ENCODE data around the gene MICAL3. TPM values are rescaled to one million over a fixed set of nuclear protein-coding genes. Genes with fewer than 3 reads are reported as not detected.
"Not testable (repeated sequence)": the region's sequence is repeated elsewhere in the genome, so short reads cannot be mapped to it uniquely, and the experiment has no call there.

The MICAL3 gene
- total RNA-seq, 1 experiment from 2014 or later, result 23.5 TPM

GRCh38 chr22:18013436-18013835 is 10.9 kb downstream of the MICAL3 start:
- peaks cover 6% of the 10 kb centered on the region; the same call in 1 of the 2 replicates for H3K4me1 ChIP-seq (replicated peaks)
- no peak overlapping the region for H3K4me3 ChIP-seq
- H3K27ac ChIP-seq, result no peak overlapping the region
- H3K27me3 ChIP-seq (replicated peaks), result no peaks in the 10 kb centered on the region
- H3K36me3 ChIP-seq, result no peaks in the 10 kb centered on the region
- H3K9me3 ChIP-seq (replicated peaks), result no peaks in the 10 kb centered on the region
- no peak for DNase-seq (ENCODE audit: low read depth in 1 of 2, low spot score in 2 of 2)

DNA sequence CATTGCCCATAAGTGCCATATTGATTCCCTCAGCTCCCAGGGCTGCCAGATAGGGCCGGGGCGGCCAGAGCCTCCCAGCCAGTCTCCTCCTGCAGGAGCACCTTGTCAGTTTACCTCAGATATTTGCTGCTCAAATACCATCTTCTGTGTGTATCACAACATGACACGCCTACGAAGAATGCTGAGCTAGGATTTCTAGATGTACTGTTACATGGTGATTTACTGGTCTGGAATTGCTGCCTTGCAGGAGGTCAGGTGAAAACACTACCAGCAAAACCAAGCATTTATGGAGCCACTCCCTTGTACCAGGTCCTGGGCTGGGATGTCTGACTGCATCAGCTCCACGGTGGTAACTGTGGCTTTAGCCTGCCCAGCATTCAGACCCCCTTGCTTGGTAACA is 11.8 kb downstream of the MICAL3 start:
- H3K27ac ChIP-seq, result no peak overlapping the region
- H3K36me3 ChIP-seq, result no peaks in the 10 kb centered on the region
- H3K4me1 ChIP-seq (replicated peaks), result peaks cover 6% of the 10 kb centered on the region; the same call in 1 of the 2 replicates
- no peak for DNase-seq (ENCODE audit: low read depth in 1 of 2, low spot score in 2 of 2)
- no peaks in the 10 kb centered on the region for H3K27me3 ChIP-seq (replicated peaks)
- no peaks in the 10 kb centered on the region for H3K9me3 ChIP-seq (replicated peaks)
- no peak overlapping the region for H3K4me3 ChIP-seq

DNA sequence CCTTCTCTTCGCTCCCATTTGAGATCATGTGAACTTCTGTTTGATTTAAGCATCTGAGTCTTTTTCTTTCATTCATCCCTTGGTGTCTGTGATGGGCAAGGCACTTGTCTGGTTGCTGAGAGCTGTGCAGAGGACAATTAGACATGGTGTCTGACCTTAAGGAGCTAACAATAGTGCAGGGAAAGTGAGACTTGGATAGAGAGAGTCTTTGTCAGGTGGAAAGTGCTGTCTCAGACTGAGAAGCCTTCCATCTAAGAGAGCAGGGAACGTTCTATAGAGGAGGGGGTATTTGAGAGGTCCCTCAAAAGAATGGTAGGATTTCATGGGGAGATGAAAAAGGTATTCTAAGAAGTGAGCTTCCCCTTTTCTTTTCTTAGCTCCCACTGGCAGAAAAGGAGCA is 14.1 kb downstream of the MICAL3 start:
- Histone ChIP-seq H3K27ac (no peak overlapping the region), H3K27me3 (replicated peaks) (no peaks in the 10 kb centered on the region), H3K4me3 (no peak overlapping the region), H3K36me3 (no peaks in the 10 kb centered on the region), H3K4me1 (replicated peaks) (peaks cover 6% of the 10 kb centered on the region; the same call in 1 of the 2 replicates), H3K9me3 (replicated peaks) (no peaks in the 10 kb centered on the region)
- no peak for DNase-seq (ENCODE audit: low read depth in 1 of 2, low spot score in 2 of 2)

DNA sequence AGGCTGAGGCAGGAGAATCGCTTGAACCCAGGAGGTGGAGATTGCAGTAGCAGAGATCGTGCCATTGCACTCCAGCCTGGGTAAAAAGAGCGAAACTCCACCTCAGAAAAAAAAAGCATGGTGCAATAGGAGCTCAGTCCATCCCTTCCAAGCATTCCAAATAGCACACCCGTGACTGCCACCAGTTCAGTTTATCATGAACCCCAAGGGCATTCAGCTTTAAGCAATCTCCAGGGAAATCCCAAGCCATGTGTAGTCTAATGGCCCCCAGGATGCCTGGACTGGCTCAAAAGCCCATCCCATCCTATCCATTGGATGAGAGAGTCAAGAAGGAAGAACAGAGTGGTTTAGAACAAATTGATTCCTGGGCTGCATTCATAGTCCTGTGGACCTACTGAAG is 16.2 kb downstream of the MICAL3 start:
- no peaks in the 10 kb centered on the region for H3K9me3 ChIP-seq (replicated peaks)
- H3K4me1 ChIP-seq (replicated peaks), result peaks cover 6% of the 10 kb centered on the region; the same call in 1 of the 2 replicates
- no peaks in the 10 kb centered on the region for H3K36me3 ChIP-seq
- H3K27ac ChIP-seq, result no peak overlapping the region
- no peak for DNase-seq (ENCODE audit: low read depth in 1 of 2, low spot score in 2 of 2)
- H3K27me3 ChIP-seq (replicated peaks), result no peaks in the 10 kb centered on the region
- no peak overlapping the region for H3K4me3 ChIP-seq

- H3K36me3 ChIP-seq, result peaks cover 4% of the 10 kb centered on the region
- no peak overlapping the region for H3K27ac ChIP-seq
- H3K4me1 ChIP-seq (replicated peaks), result no peaks in the 10 kb centered on the region; the same call in 1 of the 2 replicates
- no peaks in the 10 kb centered on the region for H3K9me3 ChIP-seq (replicated peaks)
- H3K4me3 ChIP-seq, result no peak overlapping the region
- H3K27me3 ChIP-seq (replicated peaks), result no peaks in the 10 kb centered on the region
- no peak for DNase-seq (ENCODE audit: low read depth in 1 of 2, low spot score in 2 of 2)
Observed at GRCh38 chr22:18005201-18005926, 19.0 kb downstream of the MICAL3 start.

DNA sequence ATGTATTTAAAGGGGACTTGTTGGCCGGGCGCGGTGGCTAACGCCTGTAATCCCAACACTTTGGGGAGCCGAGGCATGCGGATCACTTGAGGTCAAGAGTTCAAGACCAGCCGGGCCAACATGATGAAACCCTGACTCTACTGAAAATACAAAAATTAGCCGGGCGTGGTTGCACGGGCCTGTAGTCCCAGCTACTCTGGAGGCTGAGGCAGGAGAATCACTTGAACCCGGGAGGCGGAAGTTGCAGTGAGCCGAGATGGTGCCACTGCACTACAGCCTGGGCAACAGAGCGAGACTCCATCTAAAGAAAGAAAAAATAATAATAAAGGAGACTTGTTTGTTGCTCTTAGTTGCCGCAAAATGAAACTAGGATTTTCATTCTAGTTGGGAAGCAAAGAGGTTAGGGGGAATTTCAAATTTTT is 22.5 kb downstream of the MICAL3 start:
- not testable (repeated sequence) for H3K27me3 ChIP-seq (replicated peaks); H3K9me3 ChIP-seq (replicated peaks); DNase-seq (ENCODE audit: low read depth in 1 of 2, low spot score in 2 of 2)
- Histone ChIP-seq H3K27ac (peak overlapping the region; percentile 96), H3K4me3 (peak overlapping the region; percentile 96), H3K36me3 (peaks cover 13% of the 10 kb centered on the region), H3K4me1 (replicated peaks) (peaks cover 25% of the 10 kb centered on the region)

GRCh38 chr22:18001040-18001893 is 23.1 kb downstream of the MICAL3 start:
- peak overlapping the region; percentile 96 for H3K4me3 ChIP-seq

DNA sequence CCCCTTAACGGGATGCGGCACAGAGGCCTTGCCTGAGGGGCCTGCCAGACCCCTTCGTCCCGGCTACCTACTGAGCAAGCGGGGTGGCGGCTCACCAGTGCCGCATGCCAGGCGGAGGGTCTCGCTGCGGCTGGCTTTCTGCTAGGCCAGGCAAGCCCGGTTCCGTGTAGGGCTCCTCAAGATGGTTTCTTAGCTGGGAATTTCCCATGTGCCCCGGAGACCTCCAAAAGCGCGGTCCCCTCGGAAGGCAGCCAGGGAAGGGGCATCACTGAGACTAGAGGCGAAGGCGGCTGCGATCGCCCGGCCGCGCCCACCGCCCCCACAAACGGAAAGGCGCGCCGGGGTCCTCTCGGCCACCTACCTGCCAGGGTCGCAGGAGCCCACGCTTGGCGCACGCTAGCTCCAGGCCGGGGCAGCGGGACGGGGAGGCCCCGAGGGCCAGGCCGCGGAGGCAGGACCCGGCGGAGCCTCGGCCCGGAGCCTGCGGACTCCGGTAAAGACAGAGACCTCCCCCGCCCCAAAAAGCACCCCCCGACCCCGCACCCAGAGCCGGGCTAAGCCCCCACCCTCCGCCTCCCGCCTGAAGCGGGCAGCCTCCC is 23.8 kb downstream of the MICAL3 start:
- peak in 1 of 2 experiments; percentile 50 for DNase-seq (ENCODE audit: low read depth in 1 of 2, low spot score in 2 of 2)
- H3K4me1 ChIP-seq (replicated peaks), result peaks cover 25% of the 10 kb centered on the region
- peak overlapping the region; percentile 96; the same call in 1 of the 2 replicates for H3K27ac ChIP-seq
- H3K36me3 ChIP-seq, result peaks cover 13% of the 10 kb centered on the region
- peak overlapping the region; percentile 96 for H3K4me3 ChIP-seq
- no peaks in the 10 kb centered on the region for H3K9me3 ChIP-seq (replicated peaks)
- no peaks in the 10 kb centered on the region for H3K27me3 ChIP-seq (replicated peaks)

More at GRCh38 chr22:18001040-18001893, 23.1 kb downstream of the MICAL3 start:
- Histone ChIP-seq H3K27me3 (replicated peaks) (no peaks in the 10 kb centered on the region), H3K9me3 (replicated peaks) (no peaks in the 10 kb centered on the region), H3K27ac (peak overlapping the region; percentile 96), H3K36me3 (peaks cover 13% of the 10 kb centered on the region), H3K4me1 (replicated peaks) (peaks cover 25% of the 10 kb centered on the region)
- peak; percentile 94 to 98 for DNase-seq (ENCODE audit: low read depth in 1 of 2, low spot score in 2 of 2)

DNA sequence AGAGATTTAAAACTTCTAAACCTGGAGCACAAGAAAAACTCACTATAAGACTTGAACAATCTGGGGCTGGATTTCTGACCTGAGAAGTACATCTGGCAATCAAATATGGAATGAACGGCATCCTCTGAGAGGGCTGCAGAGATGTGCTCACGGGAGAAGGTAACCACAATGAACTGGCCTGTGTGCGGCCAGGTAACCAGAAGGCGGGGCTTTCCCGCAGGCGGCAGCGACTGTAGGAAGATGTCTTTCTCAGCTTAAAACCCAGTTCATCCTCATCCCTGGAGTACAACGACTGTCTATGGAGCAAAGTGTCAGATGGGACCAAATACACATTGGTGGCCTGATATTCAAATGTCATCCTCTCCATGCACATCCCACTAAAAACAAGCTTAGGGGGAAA is 24.5 kb downstream of the MICAL3 start:
- Histone ChIP-seq H3K27me3 (replicated peaks) (no peaks in the 10 kb centered on the region), H3K4me1 (replicated peaks) (peaks cover 25% of the 10 kb centered on the region), H3K36me3 (peaks cover 13% of the 10 kb centered on the region), H3K4me3 (peak overlapping the region; percentile 96), H3K27ac (no peak overlapping the region), H3K9me3 (replicated peaks) (no peaks in the 10 kb centered on the region)
- DNase-seq (ENCODE audit: low read depth in 1 of 2, low spot score in 2 of 2), result no peak

DNA sequence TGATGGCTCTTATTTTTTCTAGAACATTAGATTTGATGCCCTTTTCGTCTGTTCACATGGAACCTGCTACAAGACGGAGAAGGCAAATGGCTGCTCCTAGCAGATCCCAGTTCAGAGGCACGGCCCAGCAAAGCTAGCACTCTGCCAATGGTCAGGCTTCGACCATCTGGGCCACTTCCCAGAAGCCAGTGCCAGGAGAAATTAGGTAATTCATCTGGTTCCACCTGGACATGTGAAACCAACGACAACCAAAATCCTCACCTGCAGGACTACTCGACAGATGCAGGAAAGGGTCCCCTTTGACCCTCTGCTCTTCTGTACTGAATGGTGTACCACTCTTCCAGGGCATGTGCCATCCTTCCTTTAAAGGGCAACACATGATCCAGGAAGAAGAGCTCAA is 25.4 kb downstream of the MICAL3 start:
- no peak overlapping the region for H3K27ac ChIP-seq

DNA sequence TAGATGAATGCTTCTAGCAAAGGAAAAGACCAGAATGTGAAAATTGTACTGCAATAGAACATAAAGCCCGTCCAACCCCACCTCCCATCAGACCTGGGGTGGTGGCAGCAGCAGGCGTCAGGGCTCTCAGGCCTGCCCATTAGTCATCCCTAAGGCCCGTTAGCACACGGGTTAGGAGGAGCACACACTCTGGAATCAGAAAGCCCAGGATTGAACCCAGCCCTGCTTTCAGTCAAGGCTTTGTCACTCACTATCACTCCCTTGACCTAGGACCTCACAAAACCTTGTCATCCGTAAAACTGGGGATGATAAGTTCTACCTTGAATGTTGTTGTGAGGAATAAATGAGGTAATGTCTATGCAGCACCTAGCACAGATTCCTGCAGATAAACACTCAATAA is 26.9 kb downstream of the MICAL3 start:
- DNase-seq (ENCODE audit: low read depth in 1 of 2, low spot score in 2 of 2), result peak; percentile 52 to 67
- Histone ChIP-seq H3K27ac (peak overlapping the region; percentile 17; the same call in 1 of the 2 replicates), H3K36me3 (peaks cover 13% of the 10 kb centered on the region), H3K4me3 (no peak overlapping the region), H3K27me3 (replicated peaks) (no peaks in the 10 kb centered on the region), H3K9me3 (replicated peaks) (no peaks in the 10 kb centered on the region), H3K4me1 (replicated peaks) (peaks cover 29% of the 10 kb centered on the region)

More for the DNA sequence above, 25.4 kb downstream of the MICAL3 start:
- DNase-seq (ENCODE audit: low read depth in 1 of 2, low spot score in 2 of 2), result no peak
- H3K4me1 ChIP-seq (replicated peaks), result peaks cover 25% of the 10 kb centered on the region
- no peaks in the 10 kb centered on the region for H3K9me3 ChIP-seq (replicated peaks)
- no peak overlapping the region for H3K4me3 ChIP-seq
- H3K36me3 ChIP-seq, result peaks cover 13% of the 10 kb centered on the region
- H3K27me3 ChIP-seq (replicated peaks), result no peaks in the 10 kb centered on the region

GRCh38 chr22:17995256-17995655 is 29.1 kb downstream of the MICAL3 start:
- H3K4me1 ChIP-seq (replicated peaks), result peaks cover 33% of the 10 kb centered on the region
- H3K9me3 ChIP-seq (replicated peaks); H3K4me3 ChIP-seq; H3K27me3 ChIP-seq (replicated peaks); H3K27ac ChIP-seq; H3K36me3 ChIP-seq; DNase-seq (ENCODE audit: low read depth in 1 of 2, low spot score in 2 of 2): not testable (repeated sequence)

- H3K4me1 ChIP-seq (replicated peaks), result peaks cover 31% of the 10 kb centered on the region
- no peak for DNase-seq (ENCODE audit: low read depth in 1 of 2, low spot score in 2 of 2)
- H3K4me3 ChIP-seq, result no peak overlapping the region
- peaks cover 8% of the 10 kb centered on the region; the same call in 1 of the 2 replicates for H3K36me3 ChIP-seq
- no peaks in the 10 kb centered on the region for H3K27me3 ChIP-seq (replicated peaks)
- no peaks in the 10 kb centered on the region for H3K9me3 ChIP-seq (replicated peaks)
- no peak overlapping the region for H3K27ac ChIP-seq
Observed at GRCh38 chr22:17994424-17995108, 29.8 kb downstream of the MICAL3 start.

All from SJSA1 (cell line).